HG03066 (cell line): ENCODE results near the gene INSIG1.

ENCODE experiments used
- ATAC-seq: cut with Tn5 transposase; IDR thresholded peaks from one replicate; pipeline ENCODE4 v1.9.1; 2021; ENCODE audit warnings: low read depth; ENCODE audit not compliant: unreplicated experiment

Gene INSIG1

GRCh38 chr7:155297517-155298287, at the start of gene INSIG1:
Gene INSIG1 (plus strand): TSS chr7:155297878. CDS start chr7:155298286, 408 bp downstream.
- ATAC-seq = peak; percentile 52

- no peak for ATAC-seq
Measured at GRCh38 chr7:155248366-155248756, 49.3 kb upstream of the INSIG1 start.

GRCh38 chr7:155251831-155252230, 45.8 kb upstream of the INSIG1 start:
- no peak for ATAC-seq

- ATAC-seq = no peak
Measured at GRCh38 chr7:155252444-155252887, 45.2 kb upstream of the INSIG1 start.

DNA sequence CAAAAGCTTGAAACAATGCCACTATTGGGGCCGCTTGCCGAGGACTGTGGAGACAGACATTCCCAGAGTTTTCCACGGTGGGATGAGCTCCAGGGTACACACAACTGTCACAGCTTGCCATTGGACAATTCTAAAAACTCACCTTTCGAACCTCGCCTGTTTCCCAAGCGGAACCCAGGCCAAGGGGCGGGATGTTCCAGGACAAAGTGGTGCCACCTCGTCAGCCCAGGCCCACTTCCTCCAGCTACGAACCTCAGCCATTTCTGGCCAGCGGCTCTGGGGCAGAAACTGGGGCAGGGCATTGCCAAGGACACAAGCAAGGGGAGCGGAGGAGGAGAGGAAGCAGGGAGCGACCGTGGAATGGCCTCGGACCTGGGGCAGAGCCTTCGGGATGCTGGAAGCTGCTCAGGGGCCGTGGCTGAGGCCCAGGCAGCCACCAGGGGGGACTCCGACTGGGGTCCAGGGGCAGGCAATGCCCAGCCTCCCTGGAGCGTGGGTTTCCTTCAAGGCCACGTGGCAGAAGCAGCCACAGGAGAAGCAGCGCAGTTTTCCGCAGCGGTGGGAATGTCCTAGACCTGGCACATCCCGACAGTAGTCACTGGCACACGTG, 44.7 kb upstream of the INSIG1 start:
- ATAC-seq = no peak

DNA sequence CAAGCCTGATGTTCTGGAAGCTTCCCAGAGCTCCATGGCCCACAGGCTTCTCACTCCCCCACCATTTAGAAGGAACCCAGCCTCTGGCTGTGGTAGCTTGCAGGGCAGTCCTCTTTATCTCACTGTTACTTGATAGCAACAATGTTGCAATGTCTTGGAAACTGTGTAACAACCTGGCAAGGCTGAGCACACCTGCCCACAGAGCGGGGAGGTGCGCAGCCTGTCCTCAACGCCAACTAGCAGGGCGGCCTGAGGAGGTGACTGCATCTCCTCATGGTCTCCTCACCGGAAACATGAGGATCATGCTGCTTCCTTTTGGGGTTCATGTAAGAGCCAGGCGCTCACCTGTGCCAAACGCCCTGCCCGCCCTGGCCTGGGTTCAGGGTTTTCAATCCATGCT, 43.7 kb upstream of the INSIG1 start:
- ATAC-seq = no peak

DNA sequence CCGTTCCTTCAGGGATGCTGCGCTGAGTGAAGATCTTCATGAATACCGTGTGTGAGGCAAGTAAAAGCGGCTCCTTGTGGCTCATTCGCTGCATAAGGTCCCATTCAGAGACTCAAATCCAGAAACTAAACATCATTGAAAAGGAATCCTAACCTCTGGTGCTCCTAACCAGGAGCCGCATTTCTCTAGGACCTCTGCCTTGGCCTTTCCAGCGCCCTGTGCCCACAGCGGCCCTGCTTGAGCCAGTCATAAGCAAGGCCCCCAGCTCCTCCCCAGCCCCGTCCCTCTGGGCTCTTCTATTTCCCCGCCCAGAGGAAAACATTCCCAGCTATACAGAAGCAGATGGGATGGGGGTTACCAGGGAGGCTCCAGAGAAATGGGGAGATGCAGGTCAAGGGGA, 42.6 kb upstream of the INSIG1 start:
- ATAC-seq = no peak

DNA sequence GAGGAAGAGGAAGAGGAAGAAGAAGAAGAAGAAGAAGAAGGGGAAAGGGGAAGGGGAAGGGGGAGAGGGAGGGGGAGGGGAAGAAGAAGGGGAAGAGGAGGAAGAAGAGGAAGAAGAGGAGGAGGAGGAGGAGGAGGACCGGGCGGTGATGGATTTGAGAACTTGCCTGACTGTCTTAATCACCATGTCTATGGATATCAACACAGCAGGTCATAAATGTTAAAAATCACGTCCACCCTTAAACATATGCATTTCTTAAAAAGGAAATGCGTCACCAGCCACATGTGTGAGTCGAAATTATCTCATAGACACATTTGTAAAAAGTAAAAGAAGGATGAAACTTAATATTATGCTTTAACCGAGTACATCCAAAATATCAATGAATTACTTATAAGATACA, 42.1 kb upstream of the INSIG1 start:
- ATAC-seq = no peak

DNA sequence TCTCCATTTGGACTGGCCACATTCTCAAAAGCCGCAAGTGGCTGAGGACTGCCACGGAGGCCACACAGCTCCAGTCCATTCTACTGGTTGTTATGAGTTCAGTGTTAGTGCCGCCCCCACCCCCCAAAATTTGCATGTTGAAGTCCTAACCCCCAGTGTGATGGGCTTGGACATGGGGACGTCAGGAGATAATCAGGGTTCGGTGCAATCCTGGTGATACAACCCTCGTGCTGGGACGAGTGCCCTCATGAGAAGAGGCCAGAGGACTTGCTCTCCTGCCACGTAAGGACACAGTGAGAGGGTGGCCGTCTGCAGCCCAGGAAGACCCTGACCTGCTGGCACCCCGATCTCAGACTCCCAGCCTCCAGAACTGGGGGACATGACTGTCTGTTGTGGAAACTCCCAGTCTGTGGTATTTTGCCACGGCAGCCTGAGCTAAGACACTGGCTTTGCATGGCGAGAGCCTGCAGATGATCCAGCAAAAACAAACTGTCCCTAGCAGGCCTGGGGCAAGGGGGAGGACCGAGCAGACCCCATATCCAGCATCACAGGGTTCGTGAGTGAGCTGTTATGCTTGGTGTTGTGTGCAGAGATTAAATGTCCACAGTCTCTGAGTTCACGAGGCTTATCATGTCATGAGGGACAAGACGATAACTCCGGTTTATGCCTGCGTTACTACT, 41.5 kb upstream of the INSIG1 start:
- no peak for ATAC-seq

DNA sequence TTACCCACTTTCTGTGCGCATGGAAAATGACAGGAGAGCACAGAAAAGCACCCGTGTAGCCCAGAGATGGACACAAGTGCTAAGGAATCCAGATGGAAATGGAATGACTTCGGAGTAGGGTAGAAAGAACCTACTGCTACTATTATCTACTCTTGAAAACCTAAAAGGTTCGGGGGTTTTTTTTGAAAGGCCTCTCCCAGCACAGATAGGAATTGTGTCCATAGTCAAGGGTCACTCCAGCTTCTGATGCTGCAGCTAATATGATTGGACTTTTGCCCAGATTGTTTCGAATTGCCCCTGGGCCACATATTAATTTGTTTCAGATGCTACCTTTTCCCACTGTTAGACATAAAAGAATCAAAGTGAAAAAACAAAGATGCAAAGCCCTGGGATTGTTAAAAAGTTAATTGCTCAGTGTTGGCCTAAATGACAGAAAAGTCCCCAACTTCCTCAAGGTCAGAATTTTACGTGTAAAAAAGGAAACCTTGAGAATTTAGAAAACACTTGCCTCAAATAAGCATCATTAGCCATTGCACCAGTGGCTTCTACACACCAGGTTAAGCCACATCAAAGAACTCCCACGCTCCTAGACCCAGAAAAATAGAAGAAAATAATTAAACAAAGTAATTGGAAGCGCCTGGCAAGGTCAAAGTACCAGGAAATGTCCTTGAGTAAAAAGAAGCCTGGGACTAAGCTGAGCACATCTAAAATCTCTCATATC, 40.8 kb upstream of the INSIG1 start:
- no peak for ATAC-seq

- no peak for ATAC-seq
Measured at GRCh38 chr7:155257482-155258225, 40.0 kb upstream of the INSIG1 start.

GRCh38 chr7:155258226-155258560, 39.5 kb upstream of the INSIG1 start:
- no peak for ATAC-seq

DNA sequence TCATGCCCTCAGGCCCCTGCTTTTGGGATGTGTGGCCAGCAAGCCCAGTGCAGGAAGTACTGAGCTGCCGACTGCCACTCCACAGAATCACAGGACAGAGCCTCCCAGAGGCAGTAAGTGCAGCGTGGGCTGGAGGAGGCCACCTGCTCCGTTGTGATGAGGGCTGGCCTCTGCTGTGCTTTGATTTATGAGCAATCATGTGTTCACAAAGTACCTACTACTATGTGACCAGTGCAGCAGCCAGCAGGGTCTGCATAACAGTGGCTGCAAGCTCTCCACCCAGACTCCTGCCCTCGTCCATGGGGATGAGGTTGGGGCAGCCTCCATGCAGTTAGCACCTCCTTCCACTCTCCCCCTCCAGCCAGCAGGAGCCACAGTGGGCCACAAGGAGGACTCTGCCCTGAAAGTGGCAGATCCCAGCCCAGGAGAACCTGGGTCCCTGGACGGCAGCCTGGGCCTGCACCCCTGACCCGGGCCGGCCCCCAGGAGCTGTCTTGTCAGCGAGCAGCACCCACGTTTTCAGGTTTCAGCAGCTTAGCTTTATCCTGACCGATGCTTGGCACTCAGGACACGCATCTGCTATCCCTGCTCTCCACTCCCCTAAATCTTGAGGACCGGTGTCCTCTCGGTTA, 37.7 kb upstream of the INSIG1 start:
- ATAC-seq = no peak

GRCh38 chr7:155260498-155260872, 37.2 kb upstream of the INSIG1 start:
- ATAC-seq = no peak

GRCh38 chr7:155261031-155261985, 36.4 kb upstream of the INSIG1 start:
- ATAC-seq = no peak

- no peak for ATAC-seq
Measured at GRCh38 chr7:155262031-155262430, 35.6 kb upstream of the INSIG1 start.

GRCh38 chr7:155263051-155263450, 34.6 kb upstream of the INSIG1 start:
- no peak for ATAC-seq

GRCh38 chr7:155263581-155264143, 34.0 kb upstream of the INSIG1 start:
- no peak for ATAC-seq

DNA sequence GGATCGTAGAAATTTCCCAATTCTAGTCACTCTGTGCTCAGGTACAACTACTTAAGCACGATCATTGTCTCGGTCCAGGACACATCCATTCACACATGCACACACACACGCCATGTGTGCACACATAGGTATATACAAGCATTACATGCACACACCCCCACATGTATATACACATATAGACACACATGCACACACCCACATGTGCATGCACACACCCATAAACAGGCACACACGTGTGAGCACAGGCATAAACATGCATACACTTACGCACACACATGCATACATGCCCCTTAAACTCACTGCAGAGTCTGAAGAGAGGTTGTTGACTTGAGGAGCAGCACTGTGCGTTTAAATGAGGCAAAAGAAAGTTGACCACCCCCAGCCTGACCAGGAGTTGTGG, 32.5 kb upstream of the INSIG1 start:
- no peak for ATAC-seq
